Activated CD4-positive, alpha-beta T cell treated with anti-CD3 and anti-CD28 coated beads for 48 hours (primary cell): Measurements from ENCODE around the gene FAT4.

ENCODE experiments used
- DNase-seq: peaks from one replicate; pipeline ENCODE4 v3.0.0-alpha.2; 2020

FAT4 gene

GRCh38 chr4:125314676-125315575, at the start of gene FAT4:
FAT4 (plus strand) TSS chr4:125314955; CDS start chr4:125316412, 1,457 bp downstream.
- DNase-seq, result peak; percentile 53

- DNase-seq, result no peak
Measured at GRCh38 chr4:125265846-125266245, 48.9 kb upstream of the FAT4 start.

GRCh38 chr4:125266901-125267604, 47.7 kb upstream of the FAT4 start:
- DNase-seq, result no peak

- no peak for DNase-seq
Measured at GRCh38 chr4:125267630-125268029, 47.1 kb upstream of the FAT4 start.

- no peak for DNase-seq
Measured at GRCh38 chr4:125268068-125268755, 46.5 kb upstream of the FAT4 start.

- no peak for DNase-seq
Measured at GRCh38 chr4:125276811-125277210, 37.9 kb upstream of the FAT4 start.

- no peak for DNase-seq
Measured at GRCh38 chr4:125277790-125278189, 37.0 kb upstream of the FAT4 start.

GRCh38 chr4:125280892-125281403, 33.8 kb upstream of the FAT4 start:
- DNase-seq, result no peak

GRCh38 chr4:125283707-125284279, 31.0 kb upstream of the FAT4 start:
- DNase-seq, result no peak

GRCh38 chr4:125297116-125297515, 17.6 kb upstream of the FAT4 start:
- DNase-seq, result no peak

- DNase-seq, result no peak
Measured at GRCh38 chr4:125303058-125303457, 11.7 kb upstream of the FAT4 start.

- DNase-seq, result no peak
Measured at GRCh38 chr4:125303821-125304220, 10.9 kb upstream of the FAT4 start.

GRCh38 chr4:125306112-125306511, 8.6 kb upstream of the FAT4 start:
- no peak for DNase-seq

GRCh38 chr4:125306533-125306932, 8.2 kb upstream of the FAT4 start:
- no peak for DNase-seq

GRCh38 chr4:125311503-125311902, 3.3 kb upstream of the FAT4 start:
- no peak for DNase-seq

GRCh38 chr4:125313497-125313896, 1.3 kb upstream of the FAT4 start:
- DNase-seq, result peak; percentile 19

GRCh38 chr4:125313989-125314667, 627 bp upstream of the FAT4 start:
- DNase-seq, result no peak

- peak; percentile 18 for DNase-seq
Measured at GRCh38 chr4:125315576-125316400, 1.0 kb downstream of the FAT4 start.

- peak; percentile 23 for DNase-seq
Measured at GRCh38 chr4:125316401-125316790, 1.6 kb downstream of the FAT4 start.

- DNase-seq, result peak; percentile 2
Measured at GRCh38 chr4:125316791-125317524, 2.2 kb downstream of the FAT4 start.

GRCh38 chr4:125317525-125317877, 2.7 kb downstream of the FAT4 start:
- peak; percentile 15 for DNase-seq
